K562 (cell line): ENCODE results near the gene RPL10A. TPM values are rescaled to one million over a fixed set of nuclear protein-coding genes. Genes with fewer than 3 reads are reported as not detected.

Experiments
- BRCA1 ChIP-seq, 2 experiments: fragments of 450-650 bp in 1 of 2; sonication (generic) in 1 of 2; formaldehyde crosslinking in 1 of 2; IDR thresholded peaks; 2 replicates each; pipeline versions ENCODE4 v1.5.0 to v1.6.1; 2017 to 2020; ENCODE audit warnings: mild to moderate bottlenecking in 1 of 2, missing genetic modification reagents in 1 of 2
- CHD1 ChIP-seq: fragments of 200-600 bp; sonication (generic); IDR thresholded peaks from one replicate; pipeline ENCODE4 v1.6.1; 2012; ENCODE audit warnings: mild to moderate bottlenecking, moderate library complexity, low read length, inconsistent platforms
- CREB1 ChIP-seq, 2 experiments: sonication (generic) in 1 of 2; formaldehyde crosslinking in 1 of 2; IDR thresholded peaks; 2 replicates each; pipeline versions ENCODE4 v1.6.1 to v1.8.0; 2012 to 2022; ENCODE audit warnings: inconsistent platforms in 1 of 2, mild to moderate bottlenecking in 1 of 2, missing genetic modification reagents in 1 of 2, moderate library complexity in 1 of 2
- ELF4 ChIP-seq: fragments of 450-650 bp; formaldehyde crosslinking; IDR thresholded peaks from 2 replicates; pipeline ENCODE4 v1.4.0; 2022; ENCODE audit warnings: missing genetic modification characterization
- ESRRB ChIP-seq: fragments of 250-450 bp; sonication (Bioruptor Pico); IDR thresholded peaks from 2 replicates; pipeline ENCODE4 v1.5.0; 2020; ENCODE audit warnings: mild to moderate bottlenecking, moderate library complexity, borderline replicate concordance
- FOXA1 ChIP-seq: fragments of 450-650 bp; IDR thresholded peaks from 2 replicates; pipeline ENCODE4 v1.6.1; 2016; ENCODE audit warnings: mild to moderate bottlenecking, borderline replicate concordance
- JUN ChIP-seq, 2 experiments: sonication (generic) in 1 of 2; formaldehyde crosslinking in 1 of 2; IDR thresholded peaks; 2 replicates each; pipeline versions ENCODE4 v1.6.1 to v1.8.0; 2012 to 2022; ENCODE audit warnings: borderline replicate concordance in 2 of 2, mild to moderate bottlenecking in 2 of 2, improper control_type of control experiment in 1 of 2, low read depth in 1 of 2, low read length in 1 of 2, missing genetic modification reagents in 1 of 2
- KHSRP ChIP-seq: fragments of 450-650 bp; IDR thresholded peaks from 2 replicates; pipeline ENCODE4 v1.6.1; 2017
- KLF1 ChIP-seq: fragments of 450-650 bp; IDR thresholded peaks from 2 replicates; pipeline ENCODE4 v1.6.1; 2016; ENCODE audit warnings: missing genetic modification characterization, missing compliant biosample characterization
- MCM2 ChIP-seq: fragments of 450-650 bp; IDR thresholded peaks from 2 replicates; pipeline ENCODE4 v1.6.1; 2017; ENCODE audit warnings: low read depth, mild to moderate bottlenecking
- OTX1 ChIP-seq: fragments of 450-650 bp; formaldehyde crosslinking; IDR thresholded peaks from 2 replicates; pipeline ENCODE4 v1.4.0; 2022; ENCODE audit warnings: mild to moderate bottlenecking
- PCBP2 ChIP-seq: fragments of 200-400 bp; formaldehyde crosslinking; IDR thresholded peaks from 2 replicates; pipeline ENCODE4 v1.6.1; 2018; ENCODE audit warnings: low read length, low read depth, mild to moderate bottlenecking, moderate library complexity; ENCODE audit not compliant: poor library complexity, severe bottlenecking
- PRPF4 ChIP-seq: fragments of 200-400 bp; formaldehyde crosslinking; IDR thresholded peaks from one replicate; pipeline ENCODE4 v1.6.1; 2017; ENCODE audit warnings: low read length, low read depth, mild to moderate bottlenecking; ENCODE audit not compliant: insufficient read depth, poor library complexity, severe bottlenecking
- RFX5 ChIP-seq: IDR thresholded peaks from 2 replicates; pipeline ENCODE4 v1.6.1; 2011; ENCODE audit warnings: low read depth, mild to moderate bottlenecking, improper control_type of control experiment, low read length
- RNF219 ChIP-seq: fragments of 250-450 bp; sonication (Bioruptor Pico); IDR thresholded peaks from 2 replicates; pipeline ENCODE4 v1.5.0; 2022; ENCODE audit warnings: mild to moderate bottlenecking
- SNIP1 ChIP-seq: fragments of 450-650 bp; IDR thresholded peaks from 2 replicates; pipeline ENCODE4 v1.7.1; 2017; ENCODE audit warnings: low read depth, mild to moderate bottlenecking
- SP2 ChIP-seq: IDR thresholded peaks from 2 replicates; pipeline ENCODE4 v1.6.1; 2011; ENCODE audit warnings: mild to moderate bottlenecking, low read depth, low read length, moderate library complexity; ENCODE audit not compliant: poor library complexity, severe bottlenecking; ENCODE audit errors: extremely low read depth
- TAF7 ChIP-seq: fragments of 450-650 bp; IDR thresholded peaks from 2 replicates; pipeline ENCODE4 v1.6.1; 2016; ENCODE audit warnings: missing genetic modification characterization, missing compliant biosample characterization
- YBX1 ChIP-seq: fragments of 450-650 bp; IDR thresholded peaks from 2 replicates; pipeline ENCODE4 v1.7.1; 2016; ENCODE audit warnings: mild to moderate bottlenecking
- ZNF12 ChIP-seq: sonication (generic); formaldehyde crosslinking; IDR thresholded peaks from 2 replicates; pipeline ENCODE4 v1.4.0; 2020; ENCODE audit warnings: mild to moderate bottlenecking, missing genetic modification reagents
- ZNF133 ChIP-seq: fragments of 250-450 bp; sonication (Bioruptor Pico); IDR thresholded peaks from 2 replicates; pipeline ENCODE4 v1.4.0; 2020; ENCODE audit warnings: mild to moderate bottlenecking
- ZNF699 ChIP-seq: fragments of 250-450 bp; sonication (Bioruptor Pico); IDR thresholded peaks from 2 replicates; pipeline ENCODE4 v1.8.0; 2021; ENCODE audit warnings: mild to moderate bottlenecking, moderate library complexity; ENCODE audit not compliant: insufficient replicate concordance
- polyA plus RNA-seq, 8 experiments: library from polyadenylated mRNA; depleted of rRNA in 4 of 8; stranded (reverse) in 5 of 8; unstranded in 3 of 8; fragments of >200 nt; fragmentation: Nextera tagmentation in 2 of 8; fragmentation: Illumina TruSeq in 1 of 8; extraction: Ambion mirVana in 2 of 8; extraction: Trizol in 1 of 8; gene quantifications; 2 replicates each; pipeline versions ENCODE4 v1.2.1 to v1.2.3, GENCODE V29; 2011 to 2014; ENCODE audit warnings: inconsistent platforms in 1 of 8, missing spikeins in 1 of 8
- total RNA-seq, 7 experiments: library from RNA; depleted of rRNA in 6 of 7; stranded (reverse); fragments of >200 nt in 6 of 7; fragmentation: Illumina TruSeq in 2 of 7; extraction: Trizol in 2 of 7; gene quantifications; 2 replicates each; pipeline versions ENCODE4 v1.2.1 to v1.2.3, GENCODE V29; 2011 to 2021; ENCODE audit warnings: low replicate concordance in 1 of 7
- TF ChIP-seq, protein P1 (sequence below), 2 experiments: IDR thresholded peaks; 2 replicates each; pipeline ENCODE4 v1.6.1; 2012; ENCODE audit warnings: improper control_type of control experiment in 2 of 2, low read depth in 2 of 2, low read length in 2 of 2, borderline replicate concordance in 1 of 2

Gene RPL10A
- total and polyA plus RNA-seq, 9 of the 15 experiments (the other 6 are each of a cell fraction or from before 2014, with no cell fraction given): 1,589 to 3,237 (median 2,116) TPM

DNA sequence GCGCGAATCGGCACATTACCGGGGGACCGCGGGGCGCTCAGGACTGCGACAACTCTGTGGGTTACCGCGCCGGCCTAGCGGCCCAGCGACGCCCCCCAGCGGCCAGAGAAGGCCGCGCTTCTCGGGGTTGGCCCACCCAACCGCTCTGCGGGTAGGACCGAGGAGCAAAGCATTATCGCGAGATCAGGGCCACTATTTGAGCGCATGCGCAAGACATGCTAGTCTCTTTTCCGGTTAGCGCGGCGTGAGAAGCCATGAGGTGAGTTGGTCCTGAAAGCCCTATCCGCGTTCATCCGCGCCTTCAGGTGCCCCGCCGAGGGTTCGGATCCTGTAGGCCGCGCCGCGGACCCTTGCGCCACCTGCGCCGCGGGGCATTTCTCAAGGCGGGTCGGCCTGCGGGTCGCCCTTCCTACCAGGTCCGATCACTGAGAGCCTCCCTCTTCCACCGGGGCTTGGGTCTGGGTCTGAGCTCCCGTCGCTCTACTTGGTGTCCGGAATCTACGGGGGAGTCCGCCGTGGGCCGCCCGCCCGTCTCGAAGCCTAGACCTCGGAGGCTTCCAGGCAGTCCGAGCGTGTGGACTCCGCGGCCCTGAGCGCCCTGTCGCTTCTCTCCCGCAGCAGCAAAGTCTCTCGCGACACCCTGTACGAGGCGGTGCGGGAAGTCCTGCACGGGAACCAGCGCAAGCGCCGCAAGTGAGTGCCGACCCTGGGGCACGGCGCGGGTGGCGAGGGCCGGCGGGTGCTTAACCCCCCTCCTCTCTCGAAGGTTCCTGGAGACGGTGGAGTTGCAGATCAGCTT is at the start of gene RPL10A (continued):
- TF ChIP-seq ESRRB (CRISPR knock-in tag) (no peak), SP2 (no peak), MCM2 (no peak), YBX1 (no peak), CHD1 (peak; percentile 95), BRCA1 (IDR thresholded peaks at IDR 0.05) (no peak), BRCA1 (CRISPR knock-in tag; IDR thresholded peaks at IDR 0.05) (no peak; the same call in 1 of the 2 replicates), ELF4 (CRISPR knock-in tag) (peak; percentile 60; the same call in 1 of the 2 replicates), KLF1 (tag) (0 out of 2 replicates have a peak, but pooled peaks have one; percentile 61), PCBP2 (no peak), JUN (IDR thresholded peaks at IDR 0.05; ENCODE audit: borderline replicate concordance, low read depth, low read length) (peak; percentile 56; the same call in 1 of the 2 replicates), JUN (CRISPR knock-in tag; IDR thresholded peaks at IDR 0.05; ENCODE audit: borderline replicate concordance) (peak; percentile 73; the same call in 1 of the 2 replicates), RNF219 (CRISPR knock-in tag) (no peak), SNIP1 (no peak), PRPF4 (peak; percentile 94), FOXA1 (no peak), KHSRP (no peak), TAF7 (tag) (peak; percentile 100), ZNF133 (CRISPR knock-in tag) (no peak), ZNF12 (peak; percentile 88), ZNF699 (CRISPR knock-in tag) (no peak), OTX1 (CRISPR knock-in tag) (peak; percentile 82), CREB1 (IDR thresholded peaks at IDR 0.05) (no peak; the same call in 1 of the 2 replicates), CREB1 (CRISPR knock-in tag; IDR thresholded peaks at IDR 0.05) (peak; percentile 17; the same call in 1 of the 2 replicates), RFX5 (no peak)
- TF ChIP-seq, protein P1, sequence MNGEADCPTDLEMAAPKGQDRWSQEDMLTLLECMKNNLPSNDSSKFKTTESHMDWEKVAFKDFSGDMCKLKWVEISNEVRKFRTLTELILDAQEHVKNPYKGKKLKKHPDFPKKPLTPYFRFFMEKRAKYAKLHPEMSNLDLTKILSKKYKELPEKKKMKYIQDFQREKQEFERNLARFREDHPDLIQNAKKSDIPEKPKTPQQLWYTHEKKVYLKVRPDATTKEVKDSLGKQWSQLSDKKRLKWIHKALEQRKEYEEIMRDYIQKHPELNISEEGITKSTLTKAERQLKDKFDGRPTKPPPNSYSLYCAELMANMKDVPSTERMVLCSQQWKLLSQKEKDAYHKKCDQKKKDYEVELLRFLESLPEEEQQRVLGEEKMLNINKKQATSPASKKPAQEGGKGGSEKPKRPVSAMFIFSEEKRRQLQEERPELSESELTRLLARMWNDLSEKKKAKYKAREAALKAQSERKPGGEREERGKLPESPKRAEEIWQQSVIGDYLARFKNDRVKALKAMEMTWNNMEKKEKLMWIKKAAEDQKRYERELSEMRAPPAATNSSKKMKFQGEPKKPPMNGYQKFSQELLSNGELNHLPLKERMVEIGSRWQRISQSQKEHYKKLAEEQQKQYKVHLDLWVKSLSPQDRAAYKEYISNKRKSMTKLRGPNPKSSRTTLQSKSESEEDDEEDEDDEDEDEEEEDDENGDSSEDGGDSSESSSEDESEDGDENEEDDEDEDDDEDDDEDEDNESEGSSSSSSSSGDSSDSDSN (IDR thresholded peaks at IDR 0.05; ENCODE audit: borderline replicate concordance in 1 of 2, low read depth in 2 of 2, low read length in 2 of 2): no peak
